Measurements from ENCODE around the gene HTRA1. TPM values are rescaled to one million over a fixed set of nuclear protein-coding genes. Genes with fewer than 3 reads are reported as not detected.

Gene HTRA1
- total and polyA plus RNA-seq, 2 of the 4 experiments (the other 2 are of a cell fraction): 28.5 to 108 TPM

DNA sequence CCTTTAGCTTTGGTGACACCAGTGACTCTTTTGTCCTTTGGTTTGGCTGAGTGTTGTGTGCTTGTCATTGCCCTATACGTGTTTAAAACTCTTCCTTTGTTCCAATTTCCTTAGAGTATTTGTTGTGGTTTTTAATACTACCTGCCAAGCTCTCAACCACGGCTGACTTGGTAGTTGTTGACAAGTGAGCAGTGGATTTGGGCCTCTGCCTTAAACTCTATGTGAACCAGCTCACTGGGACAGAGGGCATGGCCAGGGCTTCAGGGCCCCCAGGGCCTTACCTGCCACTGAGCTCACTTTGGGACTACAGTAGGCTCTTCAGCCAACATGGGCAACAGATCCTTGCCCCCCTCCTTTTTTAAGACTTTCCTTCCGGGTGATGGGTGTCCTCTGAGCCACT, 89.6 kb downstream of the HTRA1 start:
- no peak overlapping the region for H2AK5ac ChIP-seq (ENCODE audit: low read depth, low read length)
- H2BK15ac ChIP-seq (ENCODE audit: low read depth, low read length): no peak overlapping the region
- H3K4me1 ChIP-seq (ENCODE audit: control insufficient read depth, insufficient read depth, low read length): no peaks in the 10 kb centered on the region
- dilution Hi-C loops (cut with HindIII; ENCODE audit: low sequenced_read_pairs, unreplicated experiment): no loop called here
- no peak overlapping the region for H4K5ac ChIP-seq (ENCODE audit: low read depth, low read length)
- CTCF ChIA-PET: no interaction called here
- H3K18ac ChIP-seq (ENCODE audit: low read depth, low read length): no peak overlapping the region
- no peaks in the 10 kb centered on the region for H3K9me3 ChIP-seq (ENCODE audit: control insufficient read depth, insufficient read depth, low read length)
- H3K36me3 ChIP-seq (ENCODE audit: control insufficient read depth, insufficient read depth, low read length): no peaks in the 10 kb centered on the region
- no peak overlapping the region for H2BK20ac ChIP-seq (ENCODE audit: low read depth, low read length)
- H3K56ac ChIP-seq (ENCODE audit: extremely low read depth, insufficient read depth, low read length): no peak overlapping the region
- no peak for ATAC-seq (ENCODE audit: low read depth)
- no peaks in the 10 kb centered on the region for H4K20me1 ChIP-seq (ENCODE audit: insufficient read depth, low read length)
- no peak overlapping the region for H3K27ac ChIP-seq (ENCODE audit: insufficient read depth, low read length)
- H2BK120ac ChIP-seq (ENCODE audit: low read depth, low read length): no peak overlapping the region
- no peak overlapping the region for H3K4me3 ChIP-seq (ENCODE audit: insufficient read depth, low read depth, low read length)
- intact Hi-C loops (cut with micrococcal nuclease): no loop called here
- no peak for DNase-seq
- H3K79me1 ChIP-seq (ENCODE audit: low read depth in 1 of 2, low read length in 2 of 2): no peaks in the 10 kb centered on the region
- TF ChIP-seq POLR2A (IDR thresholded peaks at IDR 0.05; ENCODE audit: low read depth, low read length) (no peak), BHLHE40 (IDR thresholded peaks at IDR 0.05; ENCODE audit: low read depth, low read length) (no peak), RAD21 (IDR thresholded peaks at IDR 0.05; ENCODE audit: low read length) (no peak), FOS (IDR thresholded peaks at IDR 0.05; ENCODE audit: low read depth, low read length) (no peak), RCOR1 (IDR thresholded peaks at IDR 0.05; ENCODE audit: insufficient replicate concordance, low read length) (no peak)
- POLR2A ChIA-PET (ENCODE audit: unreplicated experiment): no interaction called here
- H2AFZ ChIP-seq (replicated peaks; ENCODE audit: low read length, poor library complexity): no peak overlapping the region
- no peaks in the 10 kb centered on the region for H3K9me1 ChIP-seq (ENCODE audit: insufficient read depth, low read length)
- H3K4me2 ChIP-seq (ENCODE audit: low read depth, low read length): no peak overlapping the region
- in situ Hi-C loops (cut with MboI; ENCODE audit: low sequenced_read_pairs): no loop called here
- no peak overlapping the region for H4K91ac ChIP-seq (ENCODE audit: insufficient read depth, low read depth, low read length)
- WGBS, 2 experiments (ENCODE audit: extremely low coverage in 2 of 2, insufficient read length in 1 of 2): no CpG with 5 or more reads among the region's 3 CpGs
- no peak overlapping the region for H3K9ac ChIP-seq (ENCODE audit: low read depth, low read length)
- BruUV-seq (replicated peaks): no TSS peak
- no peak overlapping the region for H3K14ac ChIP-seq (replicated peaks; ENCODE audit: low read depth, low read length)
- peaks cover 1% of the 10 kb centered on the region; the same call in 1 of the 2 replicates for H3K27me3 ChIP-seq (ENCODE audit: control insufficient read depth, insufficient read depth, low read length)
- no peak overlapping the region for H4K8ac ChIP-seq (ENCODE audit: low read depth in 2 of 2, low read length in 2 of 2)
- H3K4ac ChIP-seq (ENCODE audit: low read depth, low read length): no peak overlapping the region
- no peak overlapping the region for H2AK9ac ChIP-seq (replicated peaks; ENCODE audit: low read depth, low read length, poor library complexity)
- H3K23ac ChIP-seq (ENCODE audit: low read depth, low read length): no peak overlapping the region
- no peak overlapping the region for H2BK5ac ChIP-seq (ENCODE audit: low read depth, low read length, poor library complexity, severe bottlenecking)

Data from IMR-90 (cell line).